ENCODE results near the gene FARS2.

DNA sequence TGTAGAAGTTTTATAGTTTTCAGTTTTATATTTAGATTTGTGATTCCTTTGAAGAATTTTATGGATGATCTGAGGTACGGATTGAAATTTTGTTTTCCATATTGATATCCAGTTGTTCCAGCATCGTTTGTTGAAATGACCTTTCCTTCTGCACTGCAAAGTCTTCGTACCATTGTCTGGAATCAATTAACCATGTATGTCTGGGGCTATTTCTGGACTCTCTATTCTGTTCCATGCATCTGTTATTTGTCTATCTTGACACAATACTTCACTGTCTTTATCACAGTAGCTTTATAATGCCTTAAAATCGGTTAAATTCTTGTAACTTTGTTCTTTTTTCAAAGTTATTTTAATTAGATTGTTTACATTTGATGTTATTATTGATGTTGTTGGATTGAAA is 154.9 kb downstream of the FARS2 start:
- TF ChIP-seq, protein P1, sequence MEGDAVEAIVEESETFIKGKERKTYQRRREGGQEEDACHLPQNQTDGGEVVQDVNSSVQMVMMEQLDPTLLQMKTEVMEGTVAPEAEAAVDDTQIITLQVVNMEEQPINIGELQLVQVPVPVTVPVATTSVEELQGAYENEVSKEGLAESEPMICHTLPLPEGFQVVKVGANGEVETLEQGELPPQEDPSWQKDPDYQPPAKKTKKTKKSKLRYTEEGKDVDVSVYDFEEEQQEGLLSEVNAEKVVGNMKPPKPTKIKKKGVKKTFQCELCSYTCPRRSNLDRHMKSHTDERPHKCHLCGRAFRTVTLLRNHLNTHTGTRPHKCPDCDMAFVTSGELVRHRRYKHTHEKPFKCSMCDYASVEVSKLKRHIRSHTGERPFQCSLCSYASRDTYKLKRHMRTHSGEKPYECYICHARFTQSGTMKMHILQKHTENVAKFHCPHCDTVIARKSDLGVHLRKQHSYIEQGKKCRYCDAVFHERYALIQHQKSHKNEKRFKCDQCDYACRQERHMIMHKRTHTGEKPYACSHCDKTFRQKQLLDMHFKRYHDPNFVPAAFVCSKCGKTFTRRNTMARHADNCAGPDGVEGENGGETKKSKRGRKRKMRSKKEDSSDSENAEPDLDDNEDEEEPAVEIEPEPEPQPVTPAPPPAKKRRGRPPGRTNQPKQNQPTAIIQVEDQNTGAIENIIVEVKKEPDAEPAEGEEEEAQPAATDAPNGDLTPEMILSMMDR (IDR thresholded peaks at IDR 0.05), result no peak
- TF ChIP-seq EZH2 (IDR thresholded peaks at IDR 0.05; ENCODE audit: borderline replicate concordance, insufficient read depth, low read depth, low read length, poor library complexity, severe bottlenecking), result no peak
